NOMO-1 treated with DMSO at 0.1 percent for 48 hours (cell line): ENCODE data around the gene RPTOR.
"Not testable (repeated sequence)": the region's sequence is repeated elsewhere in the genome, so short reads cannot be mapped to it uniquely, and the experiment has no call there.

ENCODE experiments used
- DNase-seq: peaks from one replicate; lab custom pipeline; 2025; ENCODE audit not compliant: unreplicated experiment; lab: John Stamatoyannopoulos, UW

The RPTOR gene

DNA sequence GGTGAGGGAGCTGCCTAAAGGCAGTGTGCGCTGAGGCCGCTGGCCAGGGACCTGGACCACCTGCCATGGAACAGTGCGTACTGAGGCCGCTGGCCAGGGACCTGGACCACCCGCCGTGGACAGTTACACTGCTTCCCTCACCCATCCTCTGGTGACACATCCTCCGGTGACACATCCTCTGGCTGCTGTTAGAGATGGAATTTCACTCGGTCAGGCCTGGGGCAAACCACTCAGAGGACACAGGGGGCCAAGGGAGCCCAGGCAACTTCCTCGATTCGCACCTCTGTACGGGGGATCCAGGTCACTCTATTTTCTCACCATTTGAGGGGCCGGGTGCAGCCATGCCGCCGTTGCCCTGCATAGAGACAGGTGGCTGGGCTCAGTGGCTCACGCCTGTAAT is 32.4 kb upstream of the RPTOR start:
- no peak for DNase-seq

DNA sequence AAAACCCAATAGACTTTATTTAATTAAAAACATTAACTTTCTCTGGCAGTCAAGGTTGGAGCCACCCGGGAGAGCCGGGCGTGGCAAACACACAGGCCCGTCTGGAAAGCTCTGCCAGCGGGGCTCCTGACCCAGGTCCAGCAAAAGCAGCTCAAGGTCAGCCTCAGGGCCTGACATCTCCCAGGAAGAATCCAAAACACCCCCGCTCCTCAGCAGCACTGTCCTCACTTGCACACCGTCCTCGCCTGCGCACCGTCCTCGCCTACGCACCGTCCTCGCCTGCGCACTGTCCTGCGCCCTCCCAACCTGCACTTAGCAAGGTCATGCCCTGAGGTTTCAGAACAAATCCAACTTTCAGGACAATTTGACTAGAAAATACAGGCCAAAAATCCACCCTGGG is 31.4 kb upstream of the RPTOR start:
- no peak for DNase-seq

DNA sequence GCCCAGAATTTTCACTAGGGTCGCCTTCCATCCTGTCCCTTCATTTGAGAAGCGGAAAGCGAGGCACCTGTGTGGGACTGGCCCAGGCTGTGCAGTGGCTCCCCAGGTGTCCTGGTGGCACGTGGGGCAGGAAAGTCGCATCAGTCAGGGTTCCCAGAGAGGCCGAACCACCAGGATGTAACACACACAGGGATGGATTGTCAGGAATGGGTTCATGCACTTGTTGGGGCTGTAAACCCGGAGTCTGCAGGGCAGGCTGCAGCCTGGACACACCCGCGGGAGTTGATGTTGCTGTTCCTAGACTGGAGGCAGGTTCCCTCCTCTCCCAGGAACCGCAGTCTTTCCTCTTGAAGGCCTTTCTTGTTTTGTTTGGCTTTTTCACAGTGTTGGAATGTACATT is 30.7 kb upstream of the RPTOR start:
- no peak for DNase-seq

DNA sequence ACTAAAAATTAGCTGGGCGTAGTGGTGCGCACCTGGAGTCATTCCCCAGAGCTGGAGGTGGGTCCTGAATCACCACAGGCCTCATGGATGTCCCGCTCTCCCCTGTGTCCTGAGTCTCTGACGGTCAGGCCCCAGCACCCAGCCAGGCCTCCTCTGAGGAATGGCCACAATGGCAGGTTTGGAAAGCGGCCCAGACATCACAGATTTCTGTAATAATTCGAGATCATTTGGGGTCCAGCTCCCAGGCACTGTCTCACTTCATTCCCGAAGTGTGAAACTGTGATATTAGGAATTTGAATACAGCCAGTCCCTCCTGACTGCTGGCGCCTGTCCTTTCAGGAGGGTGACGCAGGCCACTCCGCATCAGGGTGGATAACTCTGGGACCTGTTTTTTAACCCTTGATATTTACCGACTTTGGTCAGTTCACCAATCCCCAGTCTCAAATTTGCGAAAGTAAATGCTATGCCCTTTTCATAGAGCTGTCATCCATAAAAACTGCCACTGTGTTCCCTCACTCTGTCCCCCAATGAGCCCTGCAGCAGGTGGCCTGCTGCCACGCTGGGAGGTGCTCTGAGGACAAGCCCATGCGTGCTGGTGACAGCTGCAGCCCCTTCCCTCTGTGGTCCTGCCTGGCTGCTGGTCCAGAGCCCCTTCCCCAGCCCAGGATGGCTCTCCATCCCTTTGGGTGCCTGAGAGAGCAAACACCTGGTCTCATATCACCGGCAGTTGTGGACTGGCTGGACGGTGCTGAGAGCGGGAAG is 28.3 kb upstream of the RPTOR start:
- no peak for DNase-seq

DNA sequence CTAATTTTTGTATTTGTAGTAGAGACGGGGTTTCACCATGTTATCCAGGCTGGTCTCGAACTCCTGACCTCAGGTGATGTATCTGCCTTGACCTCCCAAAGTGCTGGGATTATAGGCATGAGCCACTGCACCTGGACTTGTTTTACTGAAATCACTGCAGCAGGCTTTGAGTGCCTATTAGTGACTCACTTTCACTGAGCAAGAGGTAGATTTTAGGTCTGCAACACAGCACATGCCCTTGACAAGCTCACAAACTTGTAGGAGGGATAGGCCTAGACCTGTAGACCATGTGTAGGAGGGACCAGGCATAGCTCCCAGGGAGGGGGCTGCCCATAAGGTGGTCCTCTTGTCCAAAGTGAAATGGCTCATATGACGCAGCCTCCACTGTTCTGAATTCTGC is 27.0 kb upstream of the RPTOR start:
- DNase-seq, result no peak

DNA sequence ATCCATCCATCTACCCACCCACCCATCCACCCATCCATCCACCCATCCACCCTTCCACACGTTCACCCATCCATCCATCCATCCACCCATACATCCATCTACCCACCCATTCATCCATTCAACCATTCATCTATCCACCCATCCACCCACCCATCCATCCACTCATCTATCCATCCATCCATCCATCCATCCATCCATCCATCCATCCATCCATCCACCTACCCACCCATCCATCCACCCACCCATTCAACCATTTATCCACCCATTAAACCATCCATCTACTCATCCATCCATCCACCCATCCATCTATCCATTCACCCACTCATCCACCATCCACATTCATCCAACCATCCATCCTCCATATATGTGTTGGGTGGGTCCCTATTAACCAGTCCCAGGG is 26.2 kb upstream of the RPTOR start:
- no peak for DNase-seq

DNA sequence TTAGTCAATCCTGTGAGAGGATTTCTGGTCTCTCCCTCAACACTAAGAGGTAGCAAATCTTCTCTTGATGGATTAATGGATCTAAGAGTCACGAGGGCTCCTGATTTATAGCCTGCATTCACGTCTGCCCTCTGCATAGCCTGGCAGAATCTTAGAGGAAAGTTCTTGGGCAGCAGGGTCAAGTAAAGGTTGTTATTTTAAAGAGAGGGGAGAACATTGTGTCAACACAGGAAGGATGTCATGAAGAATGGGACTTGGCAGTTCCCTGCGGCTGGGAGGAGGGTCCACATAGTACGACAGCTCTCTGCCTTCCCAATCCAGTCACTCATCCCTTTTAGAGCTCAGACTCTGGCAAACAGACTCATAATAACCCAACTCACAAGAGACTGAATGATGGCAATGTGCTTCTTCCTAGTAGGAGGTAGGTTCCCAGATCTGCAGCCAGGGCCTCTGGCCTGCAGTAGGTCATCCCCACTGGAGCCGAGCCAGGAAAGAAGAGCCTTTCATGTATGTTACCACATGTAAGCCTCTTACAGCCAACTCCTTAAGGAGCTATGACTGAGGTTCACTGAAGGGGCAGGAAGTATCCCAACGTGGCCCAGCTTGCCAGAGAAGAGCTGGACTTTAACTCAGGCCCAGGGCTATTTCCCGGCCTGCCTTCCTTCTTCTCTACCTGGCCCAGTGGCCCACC is 25.4 kb upstream of the RPTOR start:
- DNase-seq, result no peak

DNA sequence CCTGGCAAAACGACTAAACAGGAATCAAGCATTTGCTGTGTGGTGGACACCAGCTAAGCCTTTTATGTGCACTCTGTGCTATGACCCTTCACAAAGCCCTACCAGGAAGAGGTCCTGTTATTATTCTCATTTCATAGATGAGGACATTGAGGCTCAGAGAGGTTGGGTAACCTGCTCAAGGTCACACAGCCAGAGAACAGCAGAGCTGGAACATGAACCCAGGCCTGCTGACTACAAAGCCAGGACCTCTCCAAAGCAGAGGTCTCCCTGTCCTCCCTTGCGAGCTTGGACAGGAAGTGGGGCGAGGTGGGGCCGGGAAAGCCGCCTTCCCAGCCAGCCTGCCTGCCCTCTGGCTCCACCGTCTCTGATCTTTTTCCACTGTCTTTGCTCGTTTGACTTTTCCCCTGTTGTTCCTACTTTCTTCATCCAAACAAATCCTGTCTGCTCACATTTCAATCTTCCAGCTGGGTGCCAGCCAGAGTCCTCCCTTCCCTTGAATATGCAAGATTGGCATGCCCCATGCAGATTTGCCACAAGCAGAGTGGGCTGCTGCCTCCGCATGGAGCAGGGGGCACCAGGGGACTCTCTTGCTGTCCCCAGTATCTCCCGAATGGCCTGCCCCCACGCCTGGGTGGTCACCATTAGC is 23.7 kb upstream of the RPTOR start:
- no peak for DNase-seq

DNA sequence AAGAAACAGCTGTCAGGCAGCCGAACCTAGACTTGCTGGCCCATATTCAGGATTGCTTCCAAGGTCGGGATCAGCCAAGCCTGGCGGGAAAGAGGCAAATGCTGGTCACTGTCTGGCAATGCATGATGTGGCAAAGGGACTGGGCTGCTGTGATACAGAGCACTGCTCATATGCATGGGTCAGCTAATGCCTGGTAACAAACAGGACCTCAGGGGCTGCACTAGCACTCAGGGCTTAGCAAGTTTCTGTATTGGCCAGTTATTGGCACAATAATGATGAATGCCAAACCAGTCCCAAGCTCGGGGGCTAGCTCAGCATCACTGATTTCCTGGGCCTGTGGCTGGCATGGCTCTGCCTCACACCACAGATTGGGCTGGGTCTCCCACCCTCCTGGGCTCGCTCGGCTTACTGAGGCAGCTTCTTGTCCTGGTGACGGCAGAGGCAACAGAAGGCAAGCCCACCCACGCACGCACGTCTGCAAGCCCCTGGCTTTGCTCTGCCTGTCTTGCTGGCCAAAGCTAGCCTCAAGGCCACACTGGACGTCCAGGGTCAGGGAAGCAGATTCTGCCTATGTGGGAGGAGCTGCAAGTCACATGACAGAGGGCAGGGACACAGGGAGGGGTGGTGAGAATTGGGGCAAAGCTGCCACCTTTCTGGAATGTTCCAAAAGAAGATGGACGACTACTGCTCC is 21.4 kb upstream of the RPTOR start:
- no peak for DNase-seq

DNA sequence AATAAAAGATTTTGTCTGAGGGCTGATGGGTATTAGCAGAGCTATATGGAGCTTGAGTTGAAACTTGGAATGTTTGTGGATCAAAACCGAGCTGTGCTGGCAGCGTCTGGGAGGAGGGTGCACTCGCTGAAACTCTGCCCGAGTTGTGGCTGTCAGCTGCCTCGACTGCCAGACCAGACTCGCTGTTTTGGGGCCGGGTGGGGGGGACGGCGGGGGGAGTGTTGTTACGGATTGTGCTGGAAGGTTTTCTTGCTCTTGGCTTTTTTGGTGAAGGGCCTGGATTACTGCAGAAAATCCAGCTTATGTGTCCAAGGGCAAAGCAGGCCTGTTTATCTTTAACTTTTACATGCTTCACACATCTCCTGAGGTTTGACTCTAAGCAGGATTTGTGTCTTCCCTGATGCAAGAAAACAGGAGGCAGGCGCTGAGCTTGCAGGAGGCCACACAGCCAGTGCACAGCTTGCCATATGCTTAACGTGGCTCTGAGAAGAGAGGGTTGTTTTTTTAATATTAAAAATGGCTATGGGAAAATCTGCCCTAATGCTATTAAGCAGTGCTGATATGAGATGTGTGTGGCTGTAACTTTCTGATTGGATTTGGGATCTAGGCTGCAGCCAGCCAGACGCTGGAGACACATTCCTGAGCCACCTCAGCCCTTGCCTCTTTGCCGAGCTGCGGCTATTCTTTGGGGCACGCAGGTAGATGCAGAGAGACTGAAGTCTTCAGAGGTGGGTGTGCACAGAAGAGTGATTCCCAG is 20.5 kb upstream of the RPTOR start:
- no peak for DNase-seq

DNA sequence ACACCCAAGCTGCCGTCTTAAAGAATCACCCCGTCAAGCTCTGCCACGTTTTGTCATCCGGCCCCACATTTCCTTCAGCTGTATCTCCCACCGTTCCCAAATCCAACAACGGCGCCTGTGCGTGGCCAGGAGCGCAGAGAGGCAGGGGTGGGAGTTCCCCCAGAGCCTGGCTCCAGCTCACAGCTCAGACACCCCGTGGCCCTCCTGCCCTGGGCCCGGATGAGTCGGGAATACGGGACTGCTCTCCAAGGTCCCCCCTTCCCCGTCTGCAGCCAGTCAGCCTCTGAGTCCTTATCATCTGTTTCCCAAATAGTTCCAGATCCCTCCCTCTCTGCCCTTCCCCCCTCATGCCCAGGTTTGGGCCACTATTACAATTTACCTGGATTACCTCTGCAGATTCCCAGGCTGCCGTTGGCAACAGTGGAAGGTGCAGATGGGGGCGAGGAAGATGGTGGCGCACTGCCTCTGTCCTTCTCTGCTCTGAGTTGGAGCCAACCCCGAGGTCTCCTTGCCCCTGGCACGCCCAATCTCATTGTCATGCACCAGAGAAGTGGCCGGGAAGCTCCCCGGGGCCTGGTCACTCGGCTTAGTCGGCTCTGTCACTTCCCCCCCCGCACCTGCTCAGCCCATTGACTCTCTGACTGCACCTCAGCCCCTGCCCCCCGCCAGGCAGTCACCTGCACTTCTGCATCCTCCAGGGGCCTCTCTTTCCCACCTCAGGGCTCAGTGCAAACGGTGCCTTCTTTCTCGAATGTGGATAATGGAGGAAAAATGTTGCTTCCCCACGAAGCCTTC is 18.3 kb upstream of the RPTOR start:
- DNase-seq, result no peak

DNA sequence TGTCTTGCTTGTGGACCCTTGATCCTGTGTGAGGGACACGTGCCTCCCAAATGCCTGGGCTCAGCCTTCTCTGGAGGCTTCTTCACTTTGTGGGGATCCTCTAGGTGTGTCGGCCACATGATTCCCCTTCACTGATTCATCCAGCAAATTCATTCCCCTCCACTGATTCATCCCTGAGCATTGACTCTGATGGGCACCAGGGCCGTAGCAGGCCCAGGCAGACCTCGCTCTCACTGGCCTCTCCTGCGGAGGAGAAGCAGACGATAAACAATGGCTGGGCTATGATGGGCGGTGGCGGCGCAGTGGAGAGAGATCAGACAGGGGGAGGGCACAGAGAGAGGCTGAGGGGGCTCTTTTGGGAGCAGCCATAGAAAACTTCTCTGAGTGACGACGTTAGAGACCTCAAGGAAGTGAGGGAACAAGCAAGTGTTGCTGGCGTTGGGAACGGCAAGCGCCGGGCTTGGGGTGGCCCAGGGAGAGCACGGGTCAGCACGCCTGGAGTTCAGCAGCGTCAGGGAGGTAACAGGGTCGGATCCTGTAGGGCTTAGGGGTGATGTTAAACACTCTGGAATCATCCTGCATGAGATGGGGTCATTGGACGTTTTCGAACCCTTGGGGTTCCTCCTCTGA is 17.5 kb upstream of the RPTOR start:
- no peak for DNase-seq

DNA sequence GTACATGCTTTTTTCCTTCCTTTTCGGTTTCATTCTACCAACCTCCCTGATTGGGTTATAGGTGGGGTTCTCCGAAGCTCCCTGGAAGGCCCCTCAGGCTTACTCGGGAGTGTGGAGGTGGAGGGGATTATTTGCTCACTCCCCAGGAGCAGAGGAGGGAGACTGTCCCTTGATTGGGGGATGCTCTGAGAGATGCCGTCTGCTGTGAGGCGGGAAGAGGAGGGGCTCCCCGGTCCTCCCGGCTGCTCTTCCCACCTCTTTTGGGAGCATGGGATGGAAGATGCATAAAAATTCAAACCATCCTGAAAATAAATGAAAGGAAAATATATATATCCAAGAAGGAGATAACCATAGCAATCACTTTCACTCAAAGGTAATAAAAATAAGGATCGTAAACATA is 16.1 kb upstream of the RPTOR start:
- no peak for DNase-seq

DNA sequence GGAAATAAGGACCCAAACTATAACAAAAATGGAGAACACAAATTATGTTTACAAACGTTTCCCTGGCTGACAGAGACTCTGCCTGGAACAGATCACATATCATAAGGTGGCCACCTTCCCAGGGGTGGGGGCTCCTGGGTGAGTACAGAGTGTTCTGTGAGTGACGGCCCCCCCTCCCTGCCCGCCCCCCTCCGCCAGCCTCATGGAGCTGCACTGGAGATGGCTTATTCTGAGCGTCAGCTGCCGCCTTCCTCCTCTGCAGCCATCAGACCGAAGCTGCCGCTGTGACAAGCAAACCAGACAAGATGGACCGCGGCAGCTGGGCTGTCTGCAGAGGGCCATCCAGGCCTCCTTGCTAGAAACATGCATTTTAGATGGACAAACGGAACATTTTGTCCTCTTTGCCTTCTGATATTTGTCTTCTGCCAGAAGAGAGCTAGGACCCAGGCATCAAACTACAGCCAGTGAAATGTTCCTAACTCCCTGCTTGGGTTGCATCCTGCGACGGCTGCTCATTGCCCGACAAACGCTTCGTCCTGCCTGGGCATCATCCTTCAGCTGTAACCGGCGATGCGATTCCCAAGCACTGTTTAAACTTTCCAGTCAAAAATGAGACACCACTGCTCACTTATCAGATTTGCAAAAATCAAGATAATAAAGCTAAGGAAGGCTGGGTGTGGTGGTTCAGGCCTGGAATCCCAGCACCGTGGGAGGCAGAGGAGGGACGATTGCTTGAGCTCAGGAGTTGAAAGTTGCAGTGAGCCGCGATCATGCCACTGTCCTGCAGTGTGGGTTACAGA is 15.3 kb upstream of the RPTOR start:
- DNase-seq, result no peak

DNA sequence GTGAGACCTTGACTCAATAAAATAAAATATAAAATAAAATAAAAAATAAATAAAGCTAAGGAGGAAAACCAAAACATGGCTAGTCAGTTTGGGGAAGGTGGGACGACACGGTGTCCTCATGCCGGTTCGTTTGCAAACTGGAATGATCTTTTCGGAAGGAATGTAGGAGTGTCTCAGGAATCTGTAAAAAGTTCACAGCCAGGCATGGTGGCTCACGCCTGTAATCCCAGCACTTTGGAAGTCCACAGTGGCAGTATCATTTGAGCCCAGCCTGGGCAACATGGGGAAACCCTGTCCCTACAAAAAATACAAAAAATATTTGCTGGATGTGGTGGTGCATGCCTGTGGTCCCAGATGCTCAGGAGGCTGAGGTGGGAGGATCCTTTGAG is 14.7 kb upstream of the RPTOR start:
- no peak for DNase-seq

DNA sequence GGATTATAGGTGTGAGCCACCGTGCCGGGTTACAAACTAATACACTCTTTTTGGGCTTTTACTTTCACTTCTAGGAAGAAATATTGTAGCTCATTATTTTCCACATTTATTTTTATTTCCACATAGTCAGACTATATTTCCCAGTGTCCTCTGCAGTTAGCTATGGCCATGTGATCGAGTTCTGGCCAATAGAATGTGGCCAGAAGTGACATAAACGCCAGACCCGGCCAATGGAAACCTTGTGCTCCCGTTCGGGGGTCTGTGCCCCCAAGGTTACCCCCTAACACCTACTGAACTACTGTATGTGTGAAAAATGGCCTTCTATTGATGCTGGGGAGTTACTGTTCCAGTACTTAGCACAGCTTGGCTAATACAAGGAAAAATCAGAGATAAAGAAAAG is 13.2 kb upstream of the RPTOR start:
- DNase-seq, result no peak

DNA sequence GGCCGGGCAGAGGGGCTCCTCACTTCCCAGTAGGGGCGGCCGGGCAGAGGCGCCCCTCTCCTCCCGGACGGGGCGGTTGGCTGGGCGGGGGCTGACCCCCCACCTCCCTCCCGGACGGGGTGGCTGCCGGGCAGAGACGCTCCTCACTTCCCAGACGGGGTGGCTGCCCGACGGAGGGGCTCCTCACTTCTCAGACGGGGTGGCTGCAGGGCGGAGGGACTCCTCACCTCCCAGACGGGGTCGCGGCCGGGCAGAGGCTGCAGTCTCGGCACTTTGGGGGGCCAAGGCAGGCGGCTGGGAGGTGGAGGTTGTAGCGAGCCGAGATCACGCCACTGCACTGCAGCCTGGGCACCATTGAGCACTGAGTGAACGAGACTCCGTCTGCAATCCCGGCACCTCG is 7.3 kb upstream of the RPTOR start:
- DNase-seq, result not testable (repeated sequence)

DNA sequence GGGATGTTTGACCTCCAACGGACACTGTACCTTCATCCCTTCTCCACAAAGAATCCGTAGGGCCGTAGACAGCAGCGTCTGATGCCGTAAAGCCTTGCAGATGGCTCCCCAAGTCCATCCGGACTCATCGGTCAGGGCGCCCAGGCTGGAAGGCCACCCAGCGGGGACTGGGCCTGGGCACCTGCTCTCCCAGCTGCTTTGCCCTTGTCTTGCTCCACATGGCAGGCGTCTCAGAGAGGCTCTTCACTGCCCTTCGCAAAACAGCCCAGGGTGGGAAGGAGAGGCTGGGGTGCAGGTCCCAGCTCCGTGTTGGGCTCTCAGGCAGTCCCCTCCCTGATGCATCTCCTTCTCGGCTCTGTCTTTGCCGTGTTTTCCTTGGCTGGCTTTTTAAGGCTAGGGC is 6.2 kb upstream of the RPTOR start:
- no peak for DNase-seq

DNA sequence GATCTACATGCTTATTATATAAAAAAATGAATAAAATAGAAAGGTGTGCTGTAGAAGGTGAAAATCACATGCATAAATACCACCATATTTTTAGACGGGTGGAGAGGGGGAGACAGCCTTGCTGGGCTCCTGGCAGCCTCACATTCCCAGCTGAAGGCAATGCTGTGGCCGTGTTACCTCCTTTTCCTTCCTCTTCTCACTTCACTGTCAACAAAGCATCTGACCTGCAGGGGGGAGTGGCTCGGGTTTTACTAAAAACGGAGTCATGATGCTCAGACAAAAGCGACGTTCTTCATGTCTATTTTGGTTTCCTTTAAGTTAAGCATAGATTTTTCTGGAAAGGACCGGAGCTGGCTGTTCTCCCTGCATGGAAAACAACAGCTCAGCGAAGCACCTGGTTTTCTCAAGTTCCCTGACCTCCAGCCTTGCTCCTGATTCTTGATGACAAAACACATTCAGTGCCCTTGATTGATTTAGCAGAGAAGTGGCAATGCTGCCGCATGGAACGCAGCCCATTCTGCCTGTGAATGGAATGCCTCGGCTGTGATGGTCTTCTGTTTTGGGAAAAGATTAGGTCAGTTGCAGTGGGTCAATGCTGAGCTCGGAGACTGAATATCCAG is 5.5 kb upstream of the RPTOR start:
- DNase-seq, result peak; percentile 50
